Prostate gland (tissue), 2 donors: Measurements from ENCODE around the gene DRP2.

Experiments
- CTCF ChIP-seq, 4 experiments: fragments of 200-600 bp in 2 of 4; fragments of 450-650 bp in 2 of 4; sonication (generic) in 2 of 4; IDR thresholded peaks; 1 replicate in 3 of 4; 2 replicates in 1 of 4; pipeline ENCODE4 v1.5.1; 2016 to 2019; ENCODE audit warnings: antibody characterized with exemption in 4 of 4, mild to moderate bottlenecking in 2 of 4, moderate library complexity in 2 of 4
- POLR2A ChIP-seq: fragments of 450-650 bp; IDR thresholded peaks from one replicate; pipeline ENCODE4 v1.6.1; 2016; ENCODE audit warnings: antibody characterized with exemption, mild to moderate bottlenecking

GRCh38 chrX:101208152-101208905 lies 11.3 kb upstream of the DRP2 start:
- TF ChIP-seq CTCF (IDR thresholded peaks at IDR 0.05) (no peak), POLR2A (no peak)
